HUES6 (cell line): ENCODE data around the gene EIF4A2.
A peak's percentile ranks its signal among the peaks of the same experiment; 100 is the strongest.
"Not testable (repeated sequence)": the region's sequence is repeated elsewhere in the genome, so short reads cannot be mapped to it uniquely, and the experiment has no call there.

Source experiments
- H3K27ac ChIP-seq: 2 replicates; pipeline ENCODE4 v1.7.0; 2013; ENCODE audit warnings: low read depth, mild to moderate bottlenecking, low read length, inconsistent platforms
- H3K27me3 ChIP-seq: 2 replicates; pipeline ENCODE4 v1.6.1; 2013; ENCODE audit warnings: low read length; ENCODE audit not compliant: control insufficient read depth, insufficient read depth
- H3K36me3 ChIP-seq: 2 replicates; pipeline ENCODE4 v1.6.1; 2013; ENCODE audit warnings: low read length; ENCODE audit not compliant: control insufficient read depth, insufficient read depth
- H3K4me1 ChIP-seq: 2 replicates; pipeline ENCODE4 v1.6.1; 2013; ENCODE audit warnings: low read length; ENCODE audit not compliant: control insufficient read depth, insufficient read depth
- H3K4me3 ChIP-seq: 2 replicates; pipeline ENCODE4 v1.5.1; 2013; ENCODE audit warnings: low read depth, low read length
- H3K9ac ChIP-seq: one replicate; pipeline ENCODE4 v1.6.1; 2013; ENCODE audit warnings: mild to moderate bottlenecking, low read length
- H3K9me3 ChIP-seq: 2 replicates; pipeline ENCODE4 v1.6.1; 2013; ENCODE audit warnings: low read depth, low read length; ENCODE audit not compliant: control insufficient read depth, insufficient read depth

Gene EIF4A2

GRCh38 chr3:186802701-186803100, 19.3 kb downstream of the EIF4A2 start:
- H3K36me3 ChIP-seq, result peaks cover 72% of the 10 kb centered on the region

GRCh38 chr3:186803447-186803846, 20.1 kb downstream of the EIF4A2 start:
- H3K4me1 ChIP-seq, H3K27ac ChIP-seq, H3K9me3 ChIP-seq, H3K9ac ChIP-seq, H3K4me3 ChIP-seq, H3K27me3 ChIP-seq: not testable (repeated sequence)
- peaks cover 64% of the 10 kb centered on the region for H3K36me3 ChIP-seq

More at GRCh38 chr3:186802701-186803100, 19.3 kb downstream of the EIF4A2 start:
- H3K9me3 ChIP-seq, result no peaks in the 10 kb centered on the region
- peaks cover 8% of the 10 kb centered on the region for H3K4me1 ChIP-seq
- H3K27ac ChIP-seq, result no peak overlapping the region
- no peaks in the 10 kb centered on the region for H3K27me3 ChIP-seq
- H3K4me3 ChIP-seq, result no peak overlapping the region
- H3K9ac ChIP-seq, result no peak overlapping the region

GRCh38 chr3:186806089-186807055, 23.0 kb downstream of the EIF4A2 start, which contains the start of gene RFC4:
TSS of gene RFC4 (minus strand) at chr3:186806482. CDS start at chr3:186804713, 1,769 bp downstream.
- Histone ChIP-seq H3K36me3 (peaks cover 36% of the 10 kb centered on the region), H3K9ac (peak within 1 kb of the TSS; percentile 98), H3K4me1 (peaks cover 8% of the 10 kb centered on the region), H3K27ac (peak within 1 kb of the TSS; percentile 91), H3K9me3 (no peaks in the 10 kb centered on the region), H3K4me3 (peak within 1 kb of the TSS; percentile 89), H3K27me3 (no peaks in the 10 kb centered on the region)

GRCh38 chr3:186807231-186807630, 23.9 kb downstream of the EIF4A2 start:
- peak overlapping the region; percentile 91; the same call in 1 of the 2 replicates for H3K27ac ChIP-seq

GRCh38 chr3:186810336-186810996, 27.1 kb downstream of the EIF4A2 start:
- no peaks in the 10 kb centered on the region for H3K27me3 ChIP-seq
- H3K4me3 ChIP-seq, result no peak overlapping the region
- no peak overlapping the region for H3K9ac ChIP-seq
- no peaks in the 10 kb centered on the region for H3K9me3 ChIP-seq
- H3K4me1 ChIP-seq, result peaks cover 11% of the 10 kb centered on the region
- H3K36me3 ChIP-seq, result no peaks in the 10 kb centered on the region
- H3K27ac ChIP-seq, result no peak overlapping the region

More at GRCh38 chr3:186807231-186807630, 23.9 kb downstream of the EIF4A2 start:
- peak overlapping the region; percentile 89 for H3K4me3 ChIP-seq
- no peaks in the 10 kb centered on the region for H3K27me3 ChIP-seq
- H3K9ac ChIP-seq, result peak overlapping the region; percentile 98
- no peaks in the 10 kb centered on the region for H3K9me3 ChIP-seq
- peaks cover 8% of the 10 kb centered on the region for H3K4me1 ChIP-seq
- H3K36me3 ChIP-seq, result peaks cover 28% of the 10 kb centered on the region

GRCh38 chr3:186811313-186811712, 27.9 kb downstream of the EIF4A2 start:
- not testable (repeated sequence) for H3K27me3 ChIP-seq, H3K9me3 ChIP-seq, H3K36me3 ChIP-seq, H3K4me3 ChIP-seq, H3K9ac ChIP-seq, H3K27ac ChIP-seq
- peaks cover 19% of the 10 kb centered on the region for H3K4me1 ChIP-seq

- H3K27me3 ChIP-seq, result no peaks in the 10 kb centered on the region
- no peaks in the 10 kb centered on the region for H3K9me3 ChIP-seq
- no peak overlapping the region for H3K4me3 ChIP-seq
- H3K36me3 ChIP-seq, result no peaks in the 10 kb centered on the region
- H3K9ac ChIP-seq, result no peak overlapping the region
- H3K4me1 ChIP-seq, result peaks cover 14% of the 10 kb centered on the region
- no peak overlapping the region for H3K27ac ChIP-seq
Measured at GRCh38 chr3:186814100-186814499, 30.7 kb downstream of the EIF4A2 start.

- no peaks in the 10 kb centered on the region for H3K9me3 ChIP-seq
- no peak overlapping the region for H3K9ac ChIP-seq
- no peaks in the 10 kb centered on the region for H3K36me3 ChIP-seq
- H3K4me1 ChIP-seq, result peaks cover 14% of the 10 kb centered on the region
- H3K27ac ChIP-seq, result no peak overlapping the region
- no peak overlapping the region for H3K4me3 ChIP-seq
- no peaks in the 10 kb centered on the region for H3K27me3 ChIP-seq
Measured at GRCh38 chr3:186815435-186815834, 32.1 kb downstream of the EIF4A2 start.

- H3K27me3 ChIP-seq, result no peaks in the 10 kb centered on the region
- no peaks in the 10 kb centered on the region for H3K36me3 ChIP-seq
- peaks cover 14% of the 10 kb centered on the region for H3K4me1 ChIP-seq
- no peak overlapping the region for H3K9ac ChIP-seq
- H3K9me3 ChIP-seq, result no peaks in the 10 kb centered on the region
- no peak overlapping the region for H3K4me3 ChIP-seq
- H3K27ac ChIP-seq, result no peak overlapping the region
Measured at GRCh38 chr3:186818516-186818915, 35.1 kb downstream of the EIF4A2 start.

- Histone ChIP-seq H3K4me3 (no peak overlapping the region), H3K4me1 (peaks cover 16% of the 10 kb centered on the region), H3K9me3 (no peaks in the 10 kb centered on the region), H3K36me3 (no peaks in the 10 kb centered on the region), H3K27me3 (peaks cover 1% of the 10 kb centered on the region; the same call in 1 of the 2 replicates), H3K9ac (no peak overlapping the region), H3K27ac (no peak overlapping the region)
Measured at GRCh38 chr3:186818956-186819355, 35.6 kb downstream of the EIF4A2 start.
